Stomach smooth muscle (tissue), 2 donors: ENCODE data around the gene PBX2.
"Not testable (repeated sequence)": the region's sequence is repeated elsewhere in the genome, so short reads cannot be mapped to it uniquely, and the experiment has no call there.

Experiments
- H3K27ac ChIP-seq: one replicate; pipeline ENCODE4 v1.7.0; 2013; ENCODE audit warnings: mild to moderate bottlenecking, low read length, inconsistent platforms
- H3K27me3 ChIP-seq, 2 donors: one replicate each; pipeline ENCODE4 v1.7.0; 2013; ENCODE audit warnings: low read length in 2 of 2; ENCODE audit not compliant: insufficient read depth in 2 of 2, control insufficient read depth in 1 of 2
- H3K36me3 ChIP-seq, 2 donors: one replicate each; pipeline ENCODE4 v1.7.0; 2013; ENCODE audit warnings: low read length in 2 of 2; ENCODE audit not compliant: control insufficient read depth in 2 of 2, insufficient read depth in 2 of 2
- H3K4me1 ChIP-seq: one replicate; pipeline ENCODE4 v1.7.0; 2013; ENCODE audit warnings: low read length; ENCODE audit not compliant: control insufficient read depth, insufficient read depth
- H3K4me3 ChIP-seq, 2 donors: one replicate each; pipeline ENCODE4 v1.7.0; 2013; ENCODE audit warnings: low read length in 2 of 2
- H3K9ac ChIP-seq, 2 donors: one replicate each; pipeline ENCODE4 v1.7.0; 2013; ENCODE audit warnings: low read length in 2 of 2, mild to moderate bottlenecking in 1 of 2
- H3K9me3 ChIP-seq, 2 donors: one replicate each; pipeline ENCODE4 v1.7.0; 2013; ENCODE audit warnings: low read length in 2 of 2; ENCODE audit not compliant: control insufficient read depth in 2 of 2
- donor health status: healthy.
- donor health status: Pancreatic carcinoma.

The PBX2 gene

DNA sequence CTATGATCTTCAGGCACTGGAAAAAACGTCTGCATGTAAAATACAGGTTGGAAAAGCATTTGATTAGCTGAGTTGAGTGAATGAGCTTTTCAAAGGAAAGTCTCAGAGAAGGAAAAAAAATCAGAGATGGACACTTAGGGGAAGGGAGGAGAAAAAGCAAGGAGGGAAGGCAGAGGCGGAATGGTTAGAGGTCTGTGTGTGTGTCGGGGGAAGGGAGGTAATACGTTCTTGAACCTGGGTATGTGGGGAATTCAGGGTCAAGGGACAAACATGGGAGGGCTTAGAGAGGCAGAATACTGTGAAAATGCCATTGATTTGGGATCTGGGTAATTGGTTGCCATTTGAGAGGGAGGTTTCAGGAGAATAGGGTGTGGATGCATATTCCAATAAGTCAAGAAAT lies 43.3 kb downstream of the PBX2 start:
- Histone ChIP-seq H3K27me3 (no peaks in the 10 kb centered on the region), H3K27ac (no peak overlapping the region), H3K9ac (no peak overlapping the region), H3K9me3 (no peaks in the 10 kb centered on the region), H3K4me3 (no peak overlapping the region), H3K4me1 (peaks cover 20% of the 10 kb centered on the region), H3K36me3 (peaks cover 3 to 5% of the 10 kb centered on the region in 2 donors)

DNA sequence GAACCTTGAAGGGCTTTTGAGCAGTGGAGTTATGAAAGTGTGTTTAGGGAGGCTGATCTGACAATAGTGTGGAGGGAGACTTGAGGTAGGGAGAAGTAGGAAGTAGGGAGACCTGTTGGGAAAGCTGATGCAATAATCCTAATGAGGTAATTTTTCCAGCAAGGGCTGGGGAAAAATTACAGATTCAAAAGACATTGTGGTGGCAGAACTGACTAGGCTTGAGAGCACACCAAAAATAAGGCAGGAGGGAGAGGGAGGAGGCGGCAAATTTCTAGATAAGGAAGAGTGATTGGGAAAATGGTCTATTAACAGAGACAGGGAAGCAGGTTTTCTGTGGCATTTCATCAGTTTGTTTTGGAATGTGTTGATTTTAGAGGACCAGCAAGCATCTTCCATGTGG lies 43.7 kb downstream of the PBX2 start:
- Histone ChIP-seq H3K36me3 (peaks cover 3 to 5% of the 10 kb centered on the region in 2 donors), H3K9me3 (no peaks in the 10 kb centered on the region), H3K27ac (no peak overlapping the region), H3K4me1 (peaks cover 17% of the 10 kb centered on the region), H3K4me3 (no peak overlapping the region), H3K9ac (no peak overlapping the region), H3K27me3 (no peaks in the 10 kb centered on the region)

GRCh38 chr6:32144238-32144637 lies 45.8 kb downstream of the PBX2 start:
- not testable (repeated sequence) for H3K27ac ChIP-seq, H3K36me3 ChIP-seq, H3K9me3 ChIP-seq, H3K4me1 ChIP-seq, H3K4me3 ChIP-seq, H3K27me3 ChIP-seq, H3K9ac ChIP-seq

GRCh38 chr6:32140420-32141046 lies 49.5 kb downstream of the PBX2 start:
- H3K27ac ChIP-seq, result no peak overlapping the region
- no peaks in the 10 kb centered on the region for H3K27me3 ChIP-seq
- H3K4me1 ChIP-seq, result no peaks in the 10 kb centered on the region
- no peaks in the 10 kb centered on the region for H3K36me3 ChIP-seq
- H3K4me3 ChIP-seq, result no peak overlapping the region
- no peak overlapping the region for H3K9ac ChIP-seq
- no peaks in the 10 kb centered on the region for H3K9me3 ChIP-seq

- Histone ChIP-seq H3K27ac (no peak overlapping the region), H3K9ac (no peak overlapping the region), H3K27me3 (no peaks in the 10 kb centered on the region), H3K4me3 (no peak overlapping the region), H3K4me1 (no peaks in the 10 kb centered on the region), H3K36me3 (no peaks in the 10 kb centered on the region), H3K9me3 (no peaks in the 10 kb centered on the region)
Measured at GRCh38 chr6:32139590-32139989, 50.4 kb downstream of the PBX2 start.

DNA sequence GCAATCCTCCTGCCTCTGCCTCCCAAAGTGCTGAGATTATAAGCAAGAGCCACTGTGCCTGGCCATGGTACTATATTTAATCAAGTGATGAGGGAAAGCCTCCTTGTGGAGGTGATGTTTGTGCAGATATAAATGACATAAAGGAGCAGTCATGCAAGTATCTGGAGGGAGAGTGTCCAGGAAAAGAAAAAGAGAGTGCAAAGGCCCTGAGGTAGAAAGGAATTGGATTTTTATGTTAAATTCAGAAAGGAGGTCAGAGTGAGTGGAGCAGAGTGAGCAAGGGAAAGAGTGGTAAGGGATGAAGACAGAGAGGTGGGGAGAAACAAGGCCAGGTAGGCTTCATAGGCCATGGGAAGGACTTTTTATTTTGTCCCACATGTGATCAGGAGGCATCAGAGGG lies 52.5 kb downstream of the PBX2 start:
- Histone ChIP-seq H3K9ac (no peak overlapping the region), H3K4me3 (no peak overlapping the region), H3K36me3 (no peaks in the 10 kb centered on the region), H3K9me3 (no peaks in the 10 kb centered on the region), H3K4me1 (no peaks in the 10 kb centered on the region), H3K27ac (no peak overlapping the region), H3K27me3 (no peaks in the 10 kb centered on the region)
